ENCODE results near the gene HTRA2. TPM values are rescaled to one million over a fixed set of nuclear protein-coding genes. Genes with fewer than 3 reads are reported as not detected.

Gene HTRA2
- total RNA-seq, 1 donor from 2014 or later, result 67.7 TPM

- FAIRE-seq (no peak), DNase-seq (ENCODE audit: low read depth) (peak; percentile 80)
- TF ChIP-seq CTCF (IDR thresholded peaks at IDR 0.05; ENCODE audit: insufficient read depth, low read length, severe bottlenecking), result no peak
- H3K27me3 ChIP-seq (ENCODE audit: control insufficient read depth, insufficient read depth, low read length), result no peaks in the 10 kb centered on the region
- no peak overlapping the region for H3K4me3 ChIP-seq (ENCODE audit: low read depth, low read length)
- no peaks in the 10 kb centered on the region for H3K36me3 ChIP-seq (ENCODE audit: control insufficient read depth, insufficient read depth, low read length)
Measured at GRCh38 chr2:74573747-74574562, 44.2 kb downstream of the HTRA2 start.

- DNase-seq (ENCODE audit: low read depth), result no peak
- TF ChIP-seq CTCF (IDR thresholded peaks at IDR 0.05; ENCODE audit: insufficient read depth, low read length, severe bottlenecking), result no peak
- H3K27me3 ChIP-seq (ENCODE audit: control insufficient read depth, insufficient read depth, low read length), result no peaks in the 10 kb centered on the region
- H3K4me3 ChIP-seq (ENCODE audit: low read depth, low read length), result no peak overlapping the region
- no peak for FAIRE-seq
- H3K36me3 ChIP-seq (ENCODE audit: control insufficient read depth, insufficient read depth, low read length), result no peaks in the 10 kb centered on the region
Measured at GRCh38 chr2:74575320-74575719, 45.6 kb downstream of the HTRA2 start.

GRCh38 chr2:74576211-74576862 lies 46.6 kb downstream of the HTRA2 start:
- Histone ChIP-seq H3K4me3 (ENCODE audit: low read depth, low read length) (no peak overlapping the region), H3K27me3 (ENCODE audit: control insufficient read depth, insufficient read depth, low read length) (no peaks in the 10 kb centered on the region), H3K36me3 (ENCODE audit: control insufficient read depth, insufficient read depth, low read length) (no peaks in the 10 kb centered on the region)
- TF ChIP-seq CTCF (IDR thresholded peaks at IDR 0.05; ENCODE audit: insufficient read depth, low read length, severe bottlenecking), result no peak
- DNase-seq (ENCODE audit: low read depth) (no peak), FAIRE-seq (no peak)

GRCh38 chr2:74576863-74577229 lies 47.1 kb downstream of the HTRA2 start:
- FAIRE-seq, result no peak
- TF ChIP-seq CTCF (IDR thresholded peaks at IDR 0.05; ENCODE audit: insufficient read depth, low read length, severe bottlenecking), result no peak
- no peak for DNase-seq (ENCODE audit: low read depth)

GRCh38 chr2:74577448-74577847 lies 47.7 kb downstream of the HTRA2 start:
- no peaks in the 10 kb centered on the region for H3K36me3 ChIP-seq (ENCODE audit: control insufficient read depth, insufficient read depth, low read length)
- no peak for DNase-seq (ENCODE audit: low read depth)
- H3K4me3 ChIP-seq (ENCODE audit: low read depth, low read length), result no peak overlapping the region
- H3K27me3 ChIP-seq (ENCODE audit: control insufficient read depth, insufficient read depth, low read length), result no peaks in the 10 kb centered on the region
- TF ChIP-seq CTCF (IDR thresholded peaks at IDR 0.05; ENCODE audit: insufficient read depth, low read length, severe bottlenecking), result no peak
- no peak for FAIRE-seq

More at GRCh38 chr2:74576863-74577229, 47.1 kb downstream of the HTRA2 start:
- no peaks in the 10 kb centered on the region for H3K27me3 ChIP-seq (ENCODE audit: control insufficient read depth, insufficient read depth, low read length)
- no peaks in the 10 kb centered on the region for H3K36me3 ChIP-seq (ENCODE audit: control insufficient read depth, insufficient read depth, low read length)
- H3K4me3 ChIP-seq (ENCODE audit: low read depth, low read length), result no peak overlapping the region

Measured in bronchial epithelial cell (primary cell).